GM18499 (cell line): ENCODE measurements around the gene MESP2.

Source experiments
- ATAC-seq: cut with Tn5 transposase; IDR thresholded peaks from one replicate; pipeline ENCODE4 v1.9.1; 2021; ENCODE audit warnings: moderate number of reproducible peaks; ENCODE audit not compliant: insufficient read depth, unreplicated experiment

Gene MESP2

DNA sequence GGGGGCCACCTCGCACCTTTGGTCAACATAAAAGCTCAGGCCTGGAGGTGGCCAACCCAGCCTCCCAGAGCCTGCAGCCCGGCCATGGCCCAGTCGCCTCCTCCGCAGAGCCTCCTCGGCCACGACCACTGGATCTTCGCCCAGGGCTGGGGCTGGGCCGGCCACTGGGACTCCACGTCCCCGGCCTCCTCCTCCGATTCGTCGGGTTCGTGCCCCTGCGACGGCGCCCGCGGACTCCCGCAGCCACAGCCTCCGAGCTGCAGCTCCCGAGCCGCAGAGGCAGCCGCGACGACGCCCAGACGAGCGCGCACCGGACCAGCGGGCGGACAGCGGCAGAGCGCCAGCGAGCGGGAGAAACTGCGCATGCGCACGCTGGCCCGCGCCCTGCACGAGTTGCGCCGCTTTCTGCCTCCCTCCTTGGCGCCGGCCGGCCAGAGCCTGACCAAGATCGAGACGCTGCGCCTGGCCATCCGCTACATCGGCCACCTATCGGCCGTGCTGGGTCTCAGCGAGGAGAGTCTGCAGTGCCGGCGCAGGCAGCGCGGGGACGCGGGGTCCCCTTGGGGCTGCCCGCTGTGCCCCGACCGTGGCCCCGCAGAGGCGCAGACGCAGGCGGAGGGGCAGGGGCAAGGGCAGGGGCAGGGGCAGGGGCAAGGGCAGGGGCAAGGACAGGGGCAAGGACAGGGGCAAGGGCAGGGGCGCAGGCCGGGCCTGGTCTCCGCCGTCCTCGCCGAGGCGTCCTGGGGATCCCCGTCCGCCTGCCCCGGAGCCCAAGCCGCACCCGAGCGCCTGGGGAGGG, at the start of gene MESP2:
Gene MESP2 (plus strand): TSS at position 59 of the 799 bp plus-strand sequence. CDS start 26 bp downstream, at position 85.
- no peak for ATAC-seq

DNA sequence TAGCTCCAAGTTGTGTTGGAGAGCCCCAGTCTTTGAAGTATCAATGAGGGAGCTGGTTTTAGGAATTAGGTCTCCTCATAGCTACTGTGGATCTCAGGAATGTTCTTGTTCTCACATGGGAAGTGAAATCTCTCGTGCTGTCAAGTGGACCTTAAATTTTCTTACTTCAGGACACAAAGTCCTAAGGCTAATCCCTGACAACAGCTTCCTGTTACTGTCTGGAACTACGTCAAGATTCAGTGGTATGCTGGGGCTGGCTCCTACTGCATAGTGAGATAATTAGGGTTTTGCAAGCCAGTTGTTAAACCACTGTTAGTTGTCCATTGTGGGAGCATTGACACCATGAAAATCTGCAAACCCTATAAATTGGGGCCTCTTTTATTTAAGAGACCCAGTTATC, 47.9 kb upstream of the MESP2 start:
- ATAC-seq = no peak

- ATAC-seq = no peak
These were observed 44.9 kb upstream of the MESP2 start for GRCh38 chr15:89731275-89731674.

GRCh38 chr15:89732451-89733172, 43.5 kb upstream of the MESP2 start:
- ATAC-seq = no peak

DNA sequence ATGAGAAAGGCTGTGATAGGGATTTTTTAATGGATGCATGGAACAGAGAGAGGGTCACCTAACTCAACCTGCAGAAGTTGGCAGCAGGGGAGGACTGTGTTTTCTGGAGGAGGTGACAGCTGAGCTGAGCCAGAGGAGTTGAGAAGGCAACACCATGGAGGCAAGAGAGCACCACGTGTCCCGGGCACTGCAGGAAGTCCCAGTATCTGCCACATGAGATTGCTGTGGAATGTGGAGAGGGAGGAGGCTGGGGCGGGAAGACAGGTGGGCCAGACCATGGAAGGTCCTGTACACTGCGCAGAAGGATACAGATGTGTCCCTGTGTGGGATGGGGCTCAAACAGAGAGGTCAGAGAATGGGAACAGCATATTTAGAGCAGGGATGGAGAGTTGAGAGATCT, 40.4 kb upstream of the MESP2 start:
- no peak for ATAC-seq

DNA sequence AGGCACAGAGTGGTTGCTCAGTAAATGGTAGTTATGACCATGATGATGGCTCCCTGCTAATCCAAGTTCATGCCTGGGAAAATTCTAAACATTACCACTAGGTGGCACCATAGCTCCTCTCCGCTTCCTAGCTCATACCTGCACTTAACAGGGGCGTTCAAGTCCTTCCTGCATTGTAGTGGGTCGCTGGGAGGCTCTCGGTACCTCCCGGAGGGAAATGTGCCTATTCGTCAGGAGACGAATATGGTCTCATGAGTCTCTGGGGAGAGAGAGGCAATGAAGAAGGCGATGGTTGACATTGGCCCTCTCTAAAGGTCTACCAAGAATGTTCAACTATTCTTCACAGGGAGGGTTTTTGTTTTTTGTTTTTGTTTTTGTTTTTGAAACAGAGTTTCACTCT, 36.0 kb upstream of the MESP2 start:
- ATAC-seq = peak; percentile 72

DNA sequence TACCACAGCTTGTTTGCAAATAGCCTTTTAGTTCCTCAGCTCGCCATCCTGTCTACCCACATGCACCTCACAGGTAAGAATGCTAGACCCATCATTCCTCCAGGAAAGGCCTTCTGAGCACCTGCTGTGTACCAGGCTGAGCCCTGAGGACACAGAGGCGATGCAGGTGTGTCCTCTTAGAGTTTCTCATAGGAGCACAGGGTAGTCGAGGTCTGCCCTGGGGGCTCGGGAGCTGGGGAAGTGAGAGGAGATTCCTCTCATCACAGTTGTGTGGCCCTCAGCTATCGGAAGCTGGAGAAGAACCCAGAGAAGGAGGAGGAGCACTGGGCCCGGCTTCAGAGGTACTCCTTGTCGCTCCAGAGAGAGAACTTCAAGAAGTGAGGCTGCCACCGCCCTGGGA, 33.1 kb upstream of the MESP2 start:
- ATAC-seq = no peak

DNA sequence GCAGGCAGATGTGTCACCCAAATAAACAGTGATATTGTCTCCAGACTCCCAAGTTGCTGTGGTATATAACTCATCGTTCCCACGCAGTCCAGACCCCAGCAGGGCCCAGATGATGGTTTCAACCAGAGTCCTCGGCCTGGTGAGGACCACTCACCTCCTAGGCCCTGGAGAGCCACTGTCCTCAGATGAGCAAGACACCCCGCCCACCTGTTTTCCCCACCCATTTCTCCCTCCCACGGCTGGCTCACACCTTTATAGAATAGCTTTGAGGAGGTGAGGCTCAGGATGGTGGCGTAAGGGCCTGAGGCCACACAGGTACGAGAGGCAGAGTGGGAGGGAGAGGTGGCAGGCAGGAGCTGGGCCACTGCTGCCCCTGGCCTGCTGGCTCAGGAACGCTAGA, 32.5 kb upstream of the MESP2 start:
- ATAC-seq = no peak

DNA sequence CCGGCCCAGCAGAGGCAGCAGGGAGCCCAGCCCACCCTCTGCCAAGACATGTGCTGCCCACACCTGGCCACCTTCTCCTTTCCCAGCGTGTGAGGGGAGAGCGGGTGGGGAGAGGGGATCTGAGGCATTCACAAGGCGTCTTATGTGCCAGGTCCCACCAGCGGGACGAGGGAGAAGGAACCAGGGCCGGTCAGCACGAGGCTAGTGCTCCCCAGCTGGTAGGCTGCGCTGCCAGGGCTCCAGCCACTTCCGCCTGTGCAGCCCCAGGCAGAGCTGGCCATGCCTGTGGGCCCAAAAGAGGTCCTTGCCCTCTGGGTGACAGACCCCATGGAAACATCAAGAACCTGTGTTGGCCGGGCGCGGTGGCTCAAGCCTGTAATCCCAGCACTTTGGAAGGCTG, 31.0 kb upstream of the MESP2 start:
- ATAC-seq = no peak

- no peak for ATAC-seq
These were observed 30.4 kb upstream of the MESP2 start for GRCh38 chr15:89745768-89746167.

DNA sequence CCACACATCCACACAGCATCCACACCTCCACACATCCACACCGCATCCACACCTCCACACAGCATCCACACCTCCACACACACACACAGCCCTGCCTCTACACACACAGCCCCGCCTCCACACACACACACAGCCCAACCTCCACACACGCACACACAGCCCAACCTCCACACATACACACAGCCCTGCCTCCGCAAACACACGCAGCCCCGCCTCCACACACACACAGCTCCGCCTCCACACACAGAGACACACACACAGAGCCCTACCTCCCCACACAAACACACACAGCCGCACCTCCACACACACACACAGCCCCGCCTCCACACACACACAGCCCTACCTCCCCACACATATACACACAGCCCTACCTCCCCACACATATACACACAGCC, 29.7 kb upstream of the MESP2 start:
- no peak for ATAC-seq

DNA sequence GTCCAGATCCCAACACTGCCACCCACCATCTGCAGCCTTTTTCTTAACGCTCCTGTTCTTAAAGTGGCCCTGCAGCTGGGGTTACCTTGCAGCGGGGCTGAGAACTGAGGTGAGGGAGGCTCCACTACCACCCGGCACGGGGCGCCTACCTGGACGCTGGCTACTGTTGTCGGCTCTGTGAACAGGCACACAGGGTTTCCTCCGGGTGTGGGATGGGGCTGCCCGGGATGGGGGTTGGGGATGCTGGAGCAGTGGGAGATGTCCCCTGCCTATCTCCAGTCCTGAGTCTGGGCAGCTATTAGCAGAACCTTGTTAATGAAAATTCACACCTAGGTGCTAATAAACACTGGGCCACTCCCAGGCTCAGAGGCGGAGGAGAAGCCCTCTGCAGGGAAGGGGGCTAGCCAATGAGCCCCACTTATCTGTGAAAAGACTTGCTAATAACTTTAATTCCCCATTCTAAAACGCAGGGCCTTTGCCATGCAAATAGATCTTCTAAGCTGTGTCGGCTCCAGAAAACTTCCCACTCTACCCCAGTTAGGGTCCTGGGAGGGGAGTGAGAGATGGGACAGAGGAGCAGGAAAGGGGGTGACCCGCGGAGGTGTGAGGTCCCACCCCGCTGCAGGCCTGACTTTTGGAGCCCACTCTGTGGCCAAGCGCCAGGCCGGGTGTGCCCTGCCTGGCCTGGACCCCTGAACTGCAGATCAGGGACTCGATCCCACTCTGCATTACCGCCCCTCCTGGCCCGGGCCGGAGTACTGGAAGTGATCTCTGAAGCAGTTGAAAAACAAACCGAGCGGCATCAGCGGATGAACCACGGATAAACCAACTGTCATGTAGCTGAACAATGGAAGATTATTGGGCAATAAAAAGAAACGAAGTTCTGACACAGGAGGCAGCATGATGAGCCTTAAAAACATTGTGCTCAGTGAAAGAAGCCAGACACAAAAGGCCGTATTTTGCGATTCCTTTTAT, 28.1 kb upstream of the MESP2 start:
- ATAC-seq = no peak

DNA sequence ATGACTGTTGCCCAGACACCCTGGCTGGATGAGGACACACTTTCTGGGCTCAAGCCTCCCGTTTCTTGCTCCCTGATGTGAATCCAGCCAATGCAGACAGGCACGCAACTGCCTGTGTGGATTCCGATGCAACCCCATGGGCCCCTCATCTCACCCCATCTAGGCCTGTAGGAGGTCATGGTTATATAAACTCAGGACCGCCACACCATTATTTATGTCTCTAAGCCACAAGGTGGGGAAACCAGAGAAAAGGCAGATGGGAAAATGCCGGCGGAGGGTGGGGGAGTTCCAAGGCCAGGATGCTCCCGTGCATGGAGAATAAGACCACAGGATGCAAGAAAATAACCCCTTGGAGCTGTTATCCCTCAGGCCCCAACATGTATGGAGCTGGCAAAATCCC, 27.1 kb upstream of the MESP2 start:
- ATAC-seq = no peak

GRCh38 chr15:89749526-89749925, 26.6 kb upstream of the MESP2 start:
- ATAC-seq = no peak

- no peak for ATAC-seq
These were observed 26.1 kb upstream of the MESP2 start for GRCh38 chr15:89749951-89750559.

DNA sequence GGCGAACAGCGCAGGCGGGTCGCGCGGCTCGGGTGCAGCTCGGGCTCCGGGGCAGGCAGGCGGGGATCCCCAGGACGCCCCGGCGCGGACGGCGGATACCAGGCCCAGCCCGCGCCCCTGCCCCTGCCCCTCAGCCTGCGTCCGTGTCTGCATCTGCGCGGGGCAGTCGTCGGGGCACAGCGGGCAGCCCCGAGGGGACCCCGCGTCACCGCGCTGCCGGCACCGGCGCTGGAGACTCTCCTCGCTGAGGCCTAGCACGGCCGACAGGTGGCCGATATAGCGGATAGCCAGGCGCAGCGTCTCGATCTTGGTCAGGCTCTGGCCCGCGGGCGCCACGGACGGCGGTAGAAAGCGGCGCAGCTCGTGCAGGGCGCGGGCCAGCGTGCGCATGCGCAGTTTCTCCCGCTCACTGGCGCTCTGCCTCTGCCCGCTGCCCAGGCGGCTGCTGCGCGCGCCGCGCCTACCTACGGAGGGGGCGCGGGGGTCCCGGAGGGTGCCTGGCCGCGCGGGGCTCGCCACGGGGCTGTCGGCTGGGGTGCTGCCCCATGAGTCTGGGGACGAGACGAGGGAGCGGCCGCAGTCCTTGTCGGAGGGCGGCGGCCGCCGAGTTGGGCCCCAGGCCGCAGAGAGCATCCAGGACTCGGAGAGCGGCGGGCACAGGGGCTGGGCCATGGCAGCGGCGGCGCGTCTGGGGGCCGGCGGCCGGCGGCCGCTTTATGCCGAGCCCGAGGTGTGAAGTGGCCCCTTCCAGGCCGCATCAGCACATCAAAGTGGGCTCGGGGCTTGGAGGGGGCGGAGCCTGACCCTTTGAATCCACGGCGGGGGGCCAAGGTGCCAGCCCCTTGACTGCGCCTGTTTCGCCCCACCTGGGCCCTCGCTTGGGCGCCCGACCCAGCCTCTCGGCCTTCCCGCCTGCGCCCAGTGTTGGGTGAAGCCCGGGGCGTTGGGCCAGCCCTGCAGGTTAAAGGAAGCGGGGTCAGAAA, 25.3 kb upstream of the MESP2 start, which contains the start of gene MESP1:
Gene MESP1 (minus strand): TSS at position 690 of the 983 bp plus-strand sequence. CDS start 18 bp downstream, at position 672.
- peak; percentile 87 for ATAC-seq

DNA sequence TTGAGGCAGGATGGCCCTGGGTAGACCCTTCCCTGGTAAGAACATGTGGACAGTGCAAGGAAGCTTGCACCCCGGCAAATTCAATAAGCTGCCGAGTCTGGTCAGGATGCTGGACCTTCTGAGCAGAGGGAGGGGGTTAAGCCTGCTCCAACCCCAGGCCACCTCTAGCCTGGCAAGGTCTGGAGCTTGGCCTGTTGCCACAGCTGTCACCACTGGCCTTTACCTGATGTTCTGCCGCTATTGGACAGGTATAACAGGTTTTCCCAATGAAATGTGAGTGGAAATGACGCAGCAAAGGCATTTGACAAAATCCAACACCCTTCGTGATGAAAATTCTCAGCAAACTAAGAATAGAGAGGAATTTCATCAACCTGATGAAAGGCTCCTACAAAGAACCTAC, 24.4 kb upstream of the MESP2 start:
- no peak for ATAC-seq

- ATAC-seq = no peak
These were observed 22.3 kb upstream of the MESP2 start for GRCh38 chr15:89753855-89754254.
